IPS-20b (cell line): Measurements from ENCODE around the gene PIH1D2.
A peak's percentile ranks its signal among the peaks of the same experiment; 100 is the strongest.

Experiments used
- H3K27ac ChIP-seq: one replicate; pipeline ENCODE4 v1.5.1; 2013; ENCODE audit warnings: low read length
- H3K27me3 ChIP-seq: 2 replicates; pipeline ENCODE4 v1.6.1; 2013; ENCODE audit warnings: mild to moderate bottlenecking, low read length, inconsistent platforms; ENCODE audit not compliant: insufficient read depth
- H3K36me3 ChIP-seq: 2 replicates; pipeline ENCODE4 v1.6.1; 2013; ENCODE audit warnings: low read depth, mild to moderate bottlenecking, inconsistent platforms, low read length, moderate library complexity; ENCODE audit not compliant: insufficient read depth
- H3K4me1 ChIP-seq: 2 replicates; pipeline ENCODE4 v1.6.1; 2013; ENCODE audit warnings: mild to moderate bottlenecking, control low read depth, inconsistent platforms, low read length, moderate library complexity; ENCODE audit not compliant: insufficient read depth
- H3K4me3 ChIP-seq: 2 replicates; pipeline ENCODE4 v1.5.1; 2013; ENCODE audit warnings: mild to moderate bottlenecking, low read length, inconsistent platforms
- H3K9ac ChIP-seq: 2 replicates; pipeline ENCODE4 v1.6.1; 2013; ENCODE audit warnings: low read depth, mild to moderate bottlenecking, inconsistent platforms, low read length, moderate library complexity
- H3K9me3 ChIP-seq: 2 replicates; pipeline ENCODE4 v1.6.1; 2013; ENCODE audit warnings: mild to moderate bottlenecking, low read depth, low read length, inconsistent platforms; ENCODE audit not compliant: insufficient read depth

Gene PIH1D2

GRCh38 chr11:112024178-112024772 lies 49.5 kb downstream of the PIH1D2 start:
- Histone ChIP-seq H3K4me1 (no peaks in the 10 kb centered on the region), H3K36me3 (peaks cover 33% of the 10 kb centered on the region), H3K4me3 (peak overlapping the region; percentile 100), H3K9me3 (no peaks in the 10 kb centered on the region), H3K27ac (peak overlapping the region; percentile 99), H3K27me3 (no peaks in the 10 kb centered on the region), H3K9ac (peak overlapping the region; percentile 98; the same call in 1 of the 2 replicates)

GRCh38 chr11:112023104-112023503 lies 50.7 kb downstream of the PIH1D2 start:
- no peaks in the 10 kb centered on the region for H3K9me3 ChIP-seq
- H3K4me1 ChIP-seq = no peaks in the 10 kb centered on the region
- H3K9ac ChIP-seq = no peak overlapping the region
- no peaks in the 10 kb centered on the region for H3K27me3 ChIP-seq
- no peak overlapping the region for H3K27ac ChIP-seq
- H3K4me3 ChIP-seq = no peak overlapping the region
- peaks cover 33% of the 10 kb centered on the region for H3K36me3 ChIP-seq

- Histone ChIP-seq H3K4me3 (no peak overlapping the region), H3K4me1 (no peaks in the 10 kb centered on the region), H3K36me3 (peaks cover 32% of the 10 kb centered on the region), H3K27me3 (no peaks in the 10 kb centered on the region), H3K9me3 (no peaks in the 10 kb centered on the region), H3K9ac (no peak overlapping the region), H3K27ac (no peak overlapping the region)
Observed at GRCh38 chr11:112019066-112019465, 54.8 kb downstream of the PIH1D2 start.
